GM12878 (cell line): ENCODE results near the gene DNASE1L3.

ENCODE experiments used
- CEBPB ChIP-seq, 2 experiments: fragments of 150-350 bp in 1 of 2; IDR thresholded peaks; 2 replicates each; pipeline ENCODE4 v1.6.1; 2012 to 2014; ENCODE audit warnings: low read depth in 2 of 2, low read length in 2 of 2, borderline replicate concordance in 1 of 2, inconsistent platforms in 1 of 2
- ELK1 ChIP-seq: IDR thresholded peaks from 2 replicates; pipeline ENCODE4 v1.6.1; 2012; ENCODE audit warnings: low read depth, low read length, improper control_type of control experiment
- EP300 ChIP-seq, 2 experiments: fragments of 150-350 bp in 1 of 2; IDR thresholded peaks; 2 replicates each; pipeline ENCODE4 v1.6.1; 2011 to 2012; ENCODE audit warnings: low read depth in 2 of 2, low read length in 2 of 2, borderline replicate concordance in 1 of 2, improper control_type of control experiment in 1 of 2, inconsistent platforms in 1 of 2; ENCODE audit not compliant: control insufficient read depth in 1 of 2
- EZH2 ChIP-seq: IDR thresholded peaks from 2 replicates; pipeline ENCODE4 v1.6.1; 2012; ENCODE audit warnings: low read depth, mild to moderate bottlenecking, control low read depth, inconsistent platforms, low read length, borderline replicate concordance; ENCODE audit not compliant: control insufficient read depth
- NR2C1 ChIP-seq: fragments of 450-650 bp; IDR thresholded peaks from 2 replicates; pipeline ENCODE4 v1.6.1; 2017; ENCODE audit warnings: antibody characterized with exemption, mild to moderate bottlenecking, moderate library complexity
- POLR2A ChIP-seq: IDR thresholded peaks from 2 replicates; pipeline ENCODE4 v1.6.1; 2011; ENCODE audit warnings: low read depth, mild to moderate bottlenecking, low read length
- POLR2AphosphoS2 ChIP-seq: IDR thresholded peaks from 2 replicates; pipeline ENCODE4 v1.6.1; 2011; ENCODE audit warnings: low read depth, mild to moderate bottlenecking, low read length, improper control_type of control experiment, moderate library complexity
- TCF3 ChIP-seq: IDR thresholded peaks from 2 replicates; pipeline ENCODE4 v1.6.1; 2012; ENCODE audit warnings: low read depth, mild to moderate bottlenecking, low read length, borderline replicate concordance; ENCODE audit not compliant: insufficient read depth
- USF1 ChIP-seq: IDR thresholded peaks from 2 replicates; pipeline ENCODE4 v1.6.1; 2011; ENCODE audit warnings: borderline replicate concordance, low read depth, mild to moderate bottlenecking, moderate library complexity, mixed read lengths, low read length; ENCODE audit not compliant: insufficient read depth; ENCODE audit errors: extremely low read length
- TF ChIP-seq, protein P1 (sequence below): fragments of 450-650 bp; IDR thresholded peaks from 2 replicates; pipeline ENCODE4 v1.6.1; 2016; ENCODE audit warnings: mild to moderate bottlenecking
- TF ChIP-seq, protein P2 (sequence below), 3 experiments: IDR thresholded peaks in 2 of 3; conservative IDR thresholded peaks in 1 of 3; 2 replicates each; pipeline ENCODE4 v1.5.1; 2011; ENCODE audit warnings: low read depth in 3 of 3, low read length in 3 of 3, mild to moderate bottlenecking in 3 of 3, control low read depth in 2 of 3, moderate library complexity in 2 of 3, inconsistent platforms in 1 of 3, mixed read lengths in 1 of 3; ENCODE audit not compliant: control insufficient read depth in 2 of 3, insufficient read depth in 1 of 3; ENCODE audit errors: extremely low read depth in 1 of 3

DNA sequence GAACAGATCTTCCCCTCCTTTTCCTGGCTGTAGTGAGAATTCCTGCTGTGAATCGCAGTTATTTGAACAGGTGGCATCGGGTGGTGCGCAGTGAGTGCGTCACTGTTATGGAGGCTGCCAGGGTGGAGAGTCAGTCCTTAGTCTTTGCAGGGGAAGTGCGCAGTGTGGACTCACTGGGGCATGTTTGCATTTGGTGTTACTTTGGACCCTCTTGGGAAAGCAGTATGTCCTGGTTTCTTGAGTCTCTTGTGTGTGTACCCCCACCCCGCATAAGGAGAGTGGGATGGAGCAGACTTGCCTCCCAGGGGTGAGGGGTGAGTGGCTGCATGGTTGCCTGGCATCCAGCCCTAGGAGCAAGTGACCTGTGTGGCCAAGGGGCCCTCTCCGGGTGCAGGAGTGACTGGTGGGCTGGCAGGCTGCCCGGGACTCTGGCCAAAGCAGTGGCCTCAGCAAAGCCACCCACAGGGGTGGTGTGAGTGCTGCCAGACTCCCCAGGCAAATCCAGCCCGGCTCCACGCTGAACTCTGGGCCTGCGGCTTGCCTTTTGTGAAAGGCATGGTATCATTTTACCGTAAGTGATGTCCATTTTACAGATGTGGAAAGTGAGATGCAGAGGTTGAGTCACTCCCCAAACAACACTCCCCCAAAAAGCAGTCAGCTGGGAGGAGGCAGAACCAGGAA lies 46.4 kb downstream of the DNASE1L3 start:
- no peak for TF ChIP-seq POLR2A
- TF ChIP-seq EZH2 = no peak
- TF ChIP-seq, protein P1, sequence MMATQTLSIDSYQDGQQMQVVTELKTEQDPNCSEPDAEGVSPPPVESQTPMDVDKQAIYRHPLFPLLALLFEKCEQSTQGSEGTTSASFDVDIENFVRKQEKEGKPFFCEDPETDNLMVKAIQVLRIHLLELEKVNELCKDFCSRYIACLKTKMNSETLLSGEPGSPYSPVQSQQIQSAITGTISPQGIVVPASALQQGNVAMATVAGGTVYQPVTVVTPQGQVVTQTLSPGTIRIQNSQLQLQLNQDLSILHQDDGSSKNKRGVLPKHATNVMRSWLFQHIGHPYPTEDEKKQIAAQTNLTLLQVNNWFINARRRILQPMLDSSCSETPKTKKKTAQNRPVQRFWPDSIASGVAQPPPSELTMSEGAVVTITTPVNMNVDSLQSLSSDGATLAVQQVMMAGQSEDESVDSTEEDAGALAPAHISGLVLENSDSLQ = no peak
- no peak for TF ChIP-seq EP300 (IDR thresholded peaks at IDR 0.05; ENCODE audit: borderline replicate concordance in 1 of 2, control insufficient read depth in 1 of 2, low read depth in 2 of 2, low read length in 2 of 2)
- TF ChIP-seq, protein P2, sequence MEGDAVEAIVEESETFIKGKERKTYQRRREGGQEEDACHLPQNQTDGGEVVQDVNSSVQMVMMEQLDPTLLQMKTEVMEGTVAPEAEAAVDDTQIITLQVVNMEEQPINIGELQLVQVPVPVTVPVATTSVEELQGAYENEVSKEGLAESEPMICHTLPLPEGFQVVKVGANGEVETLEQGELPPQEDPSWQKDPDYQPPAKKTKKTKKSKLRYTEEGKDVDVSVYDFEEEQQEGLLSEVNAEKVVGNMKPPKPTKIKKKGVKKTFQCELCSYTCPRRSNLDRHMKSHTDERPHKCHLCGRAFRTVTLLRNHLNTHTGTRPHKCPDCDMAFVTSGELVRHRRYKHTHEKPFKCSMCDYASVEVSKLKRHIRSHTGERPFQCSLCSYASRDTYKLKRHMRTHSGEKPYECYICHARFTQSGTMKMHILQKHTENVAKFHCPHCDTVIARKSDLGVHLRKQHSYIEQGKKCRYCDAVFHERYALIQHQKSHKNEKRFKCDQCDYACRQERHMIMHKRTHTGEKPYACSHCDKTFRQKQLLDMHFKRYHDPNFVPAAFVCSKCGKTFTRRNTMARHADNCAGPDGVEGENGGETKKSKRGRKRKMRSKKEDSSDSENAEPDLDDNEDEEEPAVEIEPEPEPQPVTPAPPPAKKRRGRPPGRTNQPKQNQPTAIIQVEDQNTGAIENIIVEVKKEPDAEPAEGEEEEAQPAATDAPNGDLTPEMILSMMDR (IDR thresholded peaks at IDR 0.05 in 2 of 3, conservative IDR thresholded peaks at IDR 0.05 in 1 of 3; ENCODE audit: control insufficient read depth in 2 of 3, extremely low read depth in 1 of 3, insufficient read depth in 1 of 3, low read depth in 3 of 3, low read length in 3 of 3) = no peak
- no peak for TF ChIP-seq TCF3
- TF ChIP-seq CEBPB (IDR thresholded peaks at IDR 0.05; ENCODE audit: borderline replicate concordance in 1 of 2, low read depth in 2 of 2, low read length in 2 of 2) = no peak
- no peak for TF ChIP-seq NR2C1
- no peak for TF ChIP-seq ELK1
- no peak for TF ChIP-seq USF1
- no peak for TF ChIP-seq POLR2AphosphoS2
